Activated T-cell treated with anti-CD3 and anti-CD28 coated beads, Interleukin-2, amount 50 U/mL, for 1 hour (primary cell): ENCODE data around the gene SNPH.
"Not testable (repeated sequence)": the region's sequence is repeated elsewhere in the genome, so short reads cannot be mapped to it uniquely, and the experiment has no call there.

Experiments used
- DNase-seq: peaks from one replicate; pipeline ENCODE4 v3.0.0-alpha.2; 2020

Gene SNPH

GRCh38 chr20:1266167-1266973 is at the start of gene SNPH:
TSS of gene SNPH (plus strand) at chr20:1266294. CDS start at chr20:1296240, 29,946 bp downstream.
- DNase-seq = peak; percentile 73

GRCh38 chr20:1216527-1217427 is 49.3 kb upstream of the SNPH start:
- not testable (repeated sequence) for DNase-seq

- not testable (repeated sequence) for DNase-seq
Observed at GRCh38 chr20:1222750-1223149, 43.3 kb upstream of the SNPH start.

GRCh38 chr20:1224205-1224890 is 41.7 kb upstream of the SNPH start:
- DNase-seq = no peak

- no peak for DNase-seq
Observed at GRCh38 chr20:1225263-1225782, 40.8 kb upstream of the SNPH start.

GRCh38 chr20:1225783-1226654 is 40.1 kb upstream of the SNPH start, which contains the start of gene RAD21L1:
TSS of gene RAD21L1 (plus strand) at chr20:1226044. CDS start at chr20:1228454, 2,410 bp downstream.
- DNase-seq = peak; percentile 80

GRCh38 chr20:1229541-1229940 is 36.6 kb upstream of the SNPH start:
- DNase-seq = no peak

- DNase-seq = no peak
Observed at GRCh38 chr20:1232286-1233111, 33.6 kb upstream of the SNPH start.

- DNase-seq = no peak
Observed at GRCh38 chr20:1240549-1240948, 25.5 kb upstream of the SNPH start.

- no peak for DNase-seq
Observed at GRCh38 chr20:1241456-1241855, 24.6 kb upstream of the SNPH start.

- no peak for DNase-seq
Observed at GRCh38 chr20:1242099-1242498, 24.0 kb upstream of the SNPH start.

- DNase-seq = no peak
Observed at GRCh38 chr20:1242530-1242929, 23.6 kb upstream of the SNPH start.

GRCh38 chr20:1245578-1245977 is 20.5 kb upstream of the SNPH start:
- DNase-seq = no peak

GRCh38 chr20:1247689-1248088 is 18.4 kb upstream of the SNPH start:
- DNase-seq = no peak

GRCh38 chr20:1250282-1250681 is 15.8 kb upstream of the SNPH start:
- DNase-seq = not testable (repeated sequence)

- DNase-seq = no peak
Observed at GRCh38 chr20:1252416-1252815, 13.7 kb upstream of the SNPH start.

GRCh38 chr20:1254254-1254653 is 11.8 kb upstream of the SNPH start:
- DNase-seq = no peak

- DNase-seq = no peak
Observed at GRCh38 chr20:1255675-1256074, 10.4 kb upstream of the SNPH start.

- no peak for DNase-seq
Observed at GRCh38 chr20:1263853-1264252, 2.2 kb upstream of the SNPH start.

- DNase-seq = no peak
Observed at GRCh38 chr20:1264727-1265126, 1.4 kb upstream of the SNPH start.
